Right forelimb (tissue), 1 donor: ENCODE data around the gene CFAP97D2.
"Not testable (repeated sequence)": the region's sequence is repeated elsewhere in the genome, so short reads cannot be mapped to it uniquely, and the experiment has no call there.

Source experiments
- DNase-seq: peaks from one replicate; pipeline ENCODE4 v3.0.0-alpha.2; 2018

Gene CFAP97D2

GRCh38 chr13:114158869-114159666 lies 20.0 kb upstream of the CFAP97D2 start:
- not testable (repeated sequence) for DNase-seq

- DNase-seq: no peak
Measured at GRCh38 chr13:114161028-114161556, 18.0 kb upstream of the CFAP97D2 start.

- peak; percentile 68 for DNase-seq
Measured at GRCh38 chr13:114161644-114162532, 17.2 kb upstream of the CFAP97D2 start.

- no peak for DNase-seq
Measured at GRCh38 chr13:114162533-114162922, 16.5 kb upstream of the CFAP97D2 start.

GRCh38 chr13:114164053-114164452 lies 15.0 kb upstream of the CFAP97D2 start:
- no peak for DNase-seq

GRCh38 chr13:114164681-114165429 lies 14.2 kb upstream of the CFAP97D2 start:
- no peak for DNase-seq

- DNase-seq: peak; percentile 78
Measured at GRCh38 chr13:114166381-114167131, 12.5 kb upstream of the CFAP97D2 start.

- no peak for DNase-seq
Measured at GRCh38 chr13:114167426-114167825, 11.6 kb upstream of the CFAP97D2 start.

- DNase-seq: no peak
Measured at GRCh38 chr13:114167885-114168284, 11.2 kb upstream of the CFAP97D2 start.

- no peak for DNase-seq
Measured at GRCh38 chr13:114173272-114173671, 5.8 kb upstream of the CFAP97D2 start.

- DNase-seq: no peak
Measured at GRCh38 chr13:114173745-114174144, 5.3 kb upstream of the CFAP97D2 start.

GRCh38 chr13:114174529-114174961 lies 4.5 kb upstream of the CFAP97D2 start:
- DNase-seq: no peak

- DNase-seq: not testable (repeated sequence)
Measured at GRCh38 chr13:114176359-114176902, 2.6 kb upstream of the CFAP97D2 start.

GRCh38 chr13:114177245-114178010 lies 1.6 kb upstream of the CFAP97D2 start:
- DNase-seq: no peak

- DNase-seq: no peak
Measured at GRCh38 chr13:114185182-114185971, 6.3 kb downstream of the CFAP97D2 start.

- no peak for DNase-seq
Measured at GRCh38 chr13:114194853-114195252, 15.8 kb downstream of the CFAP97D2 start.

- DNase-seq: no peak
Measured at GRCh38 chr13:114196629-114197028, 17.6 kb downstream of the CFAP97D2 start.

GRCh38 chr13:114198556-114198955 lies 19.5 kb downstream of the CFAP97D2 start:
- no peak for DNase-seq

GRCh38 chr13:114199526-114199925 lies 20.5 kb downstream of the CFAP97D2 start:
- DNase-seq: not testable (repeated sequence)

- DNase-seq: no peak
Measured at GRCh38 chr13:114199954-114200353, 20.9 kb downstream of the CFAP97D2 start.
